ENCODE results near the gene KLHL22.

DNA sequence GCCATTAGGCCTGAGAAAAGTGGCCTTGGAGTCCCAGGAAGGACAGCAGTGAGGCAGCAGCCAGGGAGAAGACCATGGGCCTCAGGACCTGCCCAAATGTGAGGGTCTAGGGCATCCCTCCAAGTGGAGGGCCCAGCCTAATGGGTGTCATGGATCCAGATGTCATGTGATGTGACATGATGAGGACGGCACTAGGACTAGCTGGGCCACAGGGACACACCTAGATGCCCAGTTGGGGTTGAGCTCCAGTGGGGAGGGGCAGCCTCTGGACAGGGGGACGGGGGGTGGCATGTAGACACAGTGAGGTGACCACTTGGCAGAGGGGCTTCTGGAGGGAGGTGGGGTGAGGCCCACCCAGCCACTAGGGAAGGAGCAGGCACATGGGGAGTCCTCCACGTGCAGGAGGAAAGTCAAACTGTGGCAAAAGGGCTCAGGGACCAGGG is 63.3 kb downstream of the KLHL22 start:
- no peak for TF ChIP-seq ZNF70 (CRISPR knock-in tag; IDR thresholded peaks at IDR 0.05)
- TF ChIP-seq, protein P1, sequence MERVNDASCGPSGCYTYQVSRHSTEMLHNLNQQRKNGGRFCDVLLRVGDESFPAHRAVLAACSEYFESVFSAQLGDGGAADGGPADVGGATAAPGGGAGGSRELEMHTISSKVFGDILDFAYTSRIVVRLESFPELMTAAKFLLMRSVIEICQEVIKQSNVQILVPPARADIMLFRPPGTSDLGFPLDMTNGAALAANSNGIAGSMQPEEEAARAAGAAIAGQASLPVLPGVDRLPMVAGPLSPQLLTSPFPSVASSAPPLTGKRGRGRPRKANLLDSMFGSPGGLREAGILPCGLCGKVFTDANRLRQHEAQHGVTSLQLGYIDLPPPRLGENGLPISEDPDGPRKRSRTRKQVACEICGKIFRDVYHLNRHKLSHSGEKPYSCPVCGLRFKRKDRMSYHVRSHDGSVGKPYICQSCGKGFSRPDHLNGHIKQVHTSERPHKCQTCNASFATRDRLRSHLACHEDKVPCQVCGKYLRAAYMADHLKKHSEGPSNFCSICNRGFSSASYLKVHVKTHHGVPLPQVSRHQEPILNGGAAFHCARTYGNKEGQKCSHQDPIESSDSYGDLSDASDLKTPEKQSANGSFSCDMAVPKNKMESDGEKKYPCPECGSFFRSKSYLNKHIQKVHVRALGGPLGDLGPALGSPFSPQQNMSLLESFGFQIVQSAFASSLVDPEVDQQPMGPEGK (CRISPR knock-in tag; IDR thresholded peaks at IDR 0.05; ENCODE audit: borderline replicate concordance), result no peak
- no peak for TF ChIP-seq SNAI2 (CRISPR knock-in tag; IDR thresholded peaks at IDR 0.05)
- no peak for TF ChIP-seq ARNTL (CRISPR knock-in tag; IDR thresholded peaks at IDR 0.05; ENCODE audit: borderline replicate concordance, low read depth)
- no peak for TF ChIP-seq RARB (CRISPR knock-in tag; IDR thresholded peaks at IDR 0.05)
- TF ChIP-seq BACH2 (CRISPR knock-in tag; IDR thresholded peaks at IDR 0.05; ENCODE audit: borderline replicate concordance), result no peak
- no peak for TF ChIP-seq ZC3H10 (CRISPR knock-in tag; IDR thresholded peaks at IDR 0.05)
- TF ChIP-seq ZFP30 (CRISPR knock-in tag; IDR thresholded peaks at IDR 0.05), result no peak
- no peak for TF ChIP-seq OSR1 (CRISPR knock-in tag; IDR thresholded peaks at IDR 0.05)
